Posterior cingulate gyrus (tissue), 11 donors: ENCODE results near the gene B4GALT2.

ENCODE experiments used
- DNase-seq, 10 donors: peaks; one replicate each; pipeline versions ENCODE4 v3.0.0 to v3.0.0-alpha.2; 2020 to 2021; ENCODE audit warnings: mixed read lengths in 3 of 10
- intact Hi-C: fragments of 100-400 bp; cut with DNase I; formaldehyde crosslinking; loops from one replicate; pipeline ENCODE4 v1.15.1; 2023

B4GALT2 gene

GRCh38 chr1:43978551-43979260 lies at the start of gene B4GALT2:
B4GALT2 (plus strand) TSS chr1:43979210; CDS start chr1:43981161, 1,951 bp downstream.
- DNase-seq, result peak in 8 of 10 donors; percentile 45 to 93 (median 66)
- intact Hi-C loops, result no loop called here

GRCh38 chr1:43930168-43930948 lies 48.7 kb upstream of the B4GALT2 start:
- peak in 1 of 10 donors; percentile 73 for DNase-seq
- intact Hi-C loops, result loop anchor here (5.0 kb wide), 1 partner anchor 403 kb away; no protein-coding TSS in a partner anchor

GRCh38 chr1:43930949-43931275 lies 48.1 kb upstream of the B4GALT2 start:
- intact Hi-C loops, result loop anchor here (5.0 kb wide), 1 partner anchor 404 kb away; no protein-coding TSS in a partner anchor
- DNase-seq, result no peak

GRCh38 chr1:43931711-43932660 lies 47.0 kb upstream of the B4GALT2 start:
- intact Hi-C loops, result loop anchor here (5.0 kb wide), 1 partner anchor 405 kb away; no protein-coding TSS in a partner anchor
- DNase-seq, result peak in 1 of 10 donors; percentile 59

GRCh38 chr1:43932786-43933385 lies 46.1 kb upstream of the B4GALT2 start:
- peak in 1 of 10 donors; percentile 57 for DNase-seq
- intact Hi-C loops, result loop anchor here (5.0 kb wide), 1 partner anchor 406 kb away; no protein-coding TSS in a partner anchor

- peak in 1 of 10 donors; percentile 83 for DNase-seq
- intact Hi-C loops, result loop anchor here (1.0 to 5.0 kb wide), 2 partner anchors 170 to 406 kb away; no protein-coding TSS in a partner anchor
Measured at GRCh38 chr1:43933386-43934100, 45.5 kb upstream of the B4GALT2 start, which contains the start of gene ARTN. ARTN (plus strand) TSS chr1:43933801; CDS start chr1:43935657, 1,856 bp downstream.

- intact Hi-C loops, result loop anchor here (1.0 to 5.0 kb wide), 2 partner anchors 171 to 407 kb away; no protein-coding TSS in a partner anchor
- peak in 8 of 10 donors; percentile 66 to 95 (median 70) for DNase-seq
Measured at GRCh38 chr1:43934101-43934985, 44.7 kb upstream of the B4GALT2 start.

GRCh38 chr1:43934986-43935324 lies 44.1 kb upstream of the B4GALT2 start:
- intact Hi-C loops, result loop anchor here (1.0 to 5.0 kb wide), 2 partner anchors 172 to 408 kb away; no protein-coding TSS in a partner anchor
- no peak for DNase-seq

- intact Hi-C loops, result no loop called here
- no peak for DNase-seq
Measured at GRCh38 chr1:43935711-43936427, 43.1 kb upstream of the B4GALT2 start.

- intact Hi-C loops, result no loop called here
- DNase-seq, result peak in 5 of 10 donors; percentile 47 to 92 (median 86)
Measured at GRCh38 chr1:43936431-43937151, 42.4 kb upstream of the B4GALT2 start.

- intact Hi-C loops, result no loop called here
- DNase-seq, result peak in 1 of 10 donors; percentile 52
Measured at GRCh38 chr1:43937179-43937865, 41.7 kb upstream of the B4GALT2 start.

GRCh38 chr1:43938383-43938782 lies 40.6 kb upstream of the B4GALT2 start:
- DNase-seq, result no peak
- intact Hi-C loops, result no loop called here

GRCh38 chr1:43938892-43939587 lies 40.0 kb upstream of the B4GALT2 start:
- DNase-seq, result peak in 2 of 10 donors; percentile 84 to 85
- intact Hi-C loops, result no loop called here

GRCh38 chr1:43942411-43942810 lies 36.6 kb upstream of the B4GALT2 start:
- intact Hi-C loops, result loop anchor here (10.0 kb wide), 1 partner anchor 92 kb away; the partner anchor contains the start of gene SLC6A9
- no peak for DNase-seq

- intact Hi-C loops, result loop anchor here (10.0 kb wide), 1 partner anchor 90 kb away; the partner anchor contains the start of gene SLC6A9
Measured at GRCh38 chr1:43944860-43945259, 34.1 kb upstream of the B4GALT2 start.

More at GRCh38 chr1:43944860-43945259, 34.1 kb upstream of the B4GALT2 start:
- DNase-seq, result no peak
